IgD-negative memory B cell (primary cell): ENCODE data around the gene USE1. TPM values are rescaled to one million over a fixed set of nuclear protein-coding genes. Genes with fewer than 3 reads are reported as not detected.
A peak's percentile ranks its signal among the peaks of the same experiment; 100 is the strongest.

Experiments used
- H3K27ac Mint-ChIP-seq, 3 donors: one replicate each; pipeline ENCODE4 v1.8.0; 2020 to 2022; ENCODE audit warnings: mild to moderate bottlenecking in 3 of 3, mixed read lengths in 3 of 3, moderate library complexity in 1 of 3
- H3K27me3 Mint-ChIP-seq: one replicate; pipeline ENCODE4 v1.8.0; 2021; ENCODE audit warnings: mixed read lengths
- H3K36me3 Mint-ChIP-seq: one replicate; pipeline ENCODE4 v1.8.0; 2020; ENCODE audit warnings: mild to moderate bottlenecking, mixed read lengths
- H3K4me1 Mint-ChIP-seq, 3 donors: one replicate each; pipeline ENCODE4 v1.8.0; 2020 to 2022; ENCODE audit warnings: mixed read lengths in 3 of 3, mild to moderate bottlenecking in 1 of 3
- H3K4me3 Mint-ChIP-seq, 4 donors: one replicate each; pipeline ENCODE4 v1.8.0; 2020 to 2022; ENCODE audit warnings: mild to moderate bottlenecking in 4 of 4, mixed read lengths in 4 of 4, moderate library complexity in 3 of 4
- H3K9me3 Mint-ChIP-seq, 3 donors: one replicate each; pipeline ENCODE4 v1.8.0; 2020 to 2021; ENCODE audit warnings: mixed read lengths in 3 of 3, mild to moderate bottlenecking in 1 of 3
- polyA plus RNA-seq: library from polyadenylated mRNA; unstranded; fragments of 300-500 nt; fragmentation: Illumina TruSeq; gene quantifications from one replicate; pipeline ENCODE4 v1.2.3, GENCODE V29; 2021

Gene USE1
- polyA plus RNA-seq, 1 donor from 2014 or later: 52.5 TPM

- H3K27me3 Mint-ChIP-seq: no peaks in the 10 kb centered on the region
- H3K4me1 Mint-ChIP-seq: peaks cover 4 to 16% (median 13%) of the 10 kb centered on the region in 3 donors
- peak overlapping the region; percentile 88 to 97 (median 95) for H3K4me3 Mint-ChIP-seq
- peaks cover 10% of the 10 kb centered on the region for H3K36me3 Mint-ChIP-seq
- peak overlapping the region; percentile 97 to 99 (median 97) for H3K27ac Mint-ChIP-seq
- no peaks in the 10 kb centered on the region for H3K9me3 Mint-ChIP-seq
Measured at GRCh38 chr19:17214508-17215126, 540 bp upstream of the USE1 start.

- H3K27me3 Mint-ChIP-seq: no peaks in the 10 kb centered on the region
- peak overlapping the region in 2 of 3 donors; percentile 97 to 99 for H3K27ac Mint-ChIP-seq
- H3K36me3 Mint-ChIP-seq: peaks cover 10% of the 10 kb centered on the region
- H3K4me1 Mint-ChIP-seq: peaks cover 3 to 13% (median 9%) of the 10 kb centered on the region in 3 donors
- H3K4me3 Mint-ChIP-seq: peak overlapping the region; percentile 88 to 97 (median 95)
- H3K9me3 Mint-ChIP-seq: no peaks in the 10 kb centered on the region
Measured at GRCh38 chr19:17216058-17216670, 1.0 kb downstream of the USE1 start.

GRCh38 chr19:17219286-17219685, 4.1 kb downstream of the USE1 start:
- H3K4me3 Mint-ChIP-seq: peak overlapping the region in 2 of 4 donors; percentile 28 to 65
- H3K27me3 Mint-ChIP-seq: no peaks in the 10 kb centered on the region
- peak overlapping the region in 2 of 3 donors; percentile 63 to 89 for H3K27ac Mint-ChIP-seq

GRCh38 chr19:17220207-17220758, 5.1 kb downstream of the USE1 start:
- H3K4me3 Mint-ChIP-seq: peak overlapping the region in 2 of 4 donors; percentile 23 to 61

More at GRCh38 chr19:17219286-17219685, 4.1 kb downstream of the USE1 start:
- Mint-ChIP-seq H3K36me3 (peaks cover 10% of the 10 kb centered on the region), H3K9me3 (no peaks in the 10 kb centered on the region), H3K4me1 (peaks cover 3 to 8% (median 7%) of the 10 kb centered on the region in 3 donors)

GRCh38 chr19:17225053-17225452, 9.9 kb downstream of the USE1 start:
- peak overlapping the region in 1 of 3 donors; percentile 78 for H3K27ac Mint-ChIP-seq

More at GRCh38 chr19:17220207-17220758, 5.1 kb downstream of the USE1 start:
- Mint-ChIP-seq H3K9me3 (no peaks in the 10 kb centered on the region), H3K27ac (peak overlapping the region in 1 of 3 donors; percentile 19), H3K27me3 (no peaks in the 10 kb centered on the region), H3K36me3 (peaks cover 7% of the 10 kb centered on the region), H3K4me1 (peaks cover 0 to 2% (median under 1%) of the 10 kb centered on the region in 3 donors)

GRCh38 chr19:17226002-17226933, 11.1 kb downstream of the USE1 start, which contains the start of gene OCEL1:
TSS of gene OCEL1 (plus strand) at chr19:17226226. CDS start at chr19:17226248, 22 bp downstream.
- peaks cover 0 to 3% (median 3%) of the 10 kb centered on the region in 3 donors for H3K4me1 Mint-ChIP-seq
- H3K9me3 Mint-ChIP-seq: no peaks in the 10 kb centered on the region
- no peaks in the 10 kb centered on the region for H3K36me3 Mint-ChIP-seq
- peak within 1 kb of the TSS; percentile 84 to 98 (median 94) for H3K4me3 Mint-ChIP-seq
- H3K27me3 Mint-ChIP-seq: no peaks in the 10 kb centered on the region
- H3K27ac Mint-ChIP-seq: peak within 1 kb of the TSS; percentile 78 to 93 (median 93)

More at GRCh38 chr19:17225053-17225452, 9.9 kb downstream of the USE1 start:
- Mint-ChIP-seq H3K4me1 (peaks cover 0 to 3% (median 3%) of the 10 kb centered on the region in 3 donors), H3K27me3 (no peaks in the 10 kb centered on the region), H3K36me3 (no peaks in the 10 kb centered on the region), H3K4me3 (peak overlapping the region in 3 of 4 donors; percentile 43 to 93 (median 84)), H3K9me3 (no peaks in the 10 kb centered on the region)

- H3K4me1 Mint-ChIP-seq: peaks cover 0 to 3% (median 3%) of the 10 kb centered on the region in 3 donors
- H3K4me3 Mint-ChIP-seq: peak overlapping the region in 1 of 4 donors; percentile 84
- H3K36me3 Mint-ChIP-seq: no peaks in the 10 kb centered on the region
- H3K9me3 Mint-ChIP-seq: no peaks in the 10 kb centered on the region
- no peak overlapping the region for H3K27ac Mint-ChIP-seq
- H3K27me3 Mint-ChIP-seq: no peaks in the 10 kb centered on the region
Measured at GRCh38 chr19:17227798-17228367, 12.7 kb downstream of the USE1 start.

GRCh38 chr19:17229890-17230289, 14.7 kb downstream of the USE1 start:
- H3K27ac Mint-ChIP-seq: no peak overlapping the region
- peaks cover 3 to 6% (median 4%) of the 10 kb centered on the region in 3 donors for H3K4me1 Mint-ChIP-seq
- H3K27me3 Mint-ChIP-seq: no peaks in the 10 kb centered on the region
- no peaks in the 10 kb centered on the region for H3K9me3 Mint-ChIP-seq
- H3K4me3 Mint-ChIP-seq: peak overlapping the region in 1 of 4 donors; percentile 43
- H3K36me3 Mint-ChIP-seq: no peaks in the 10 kb centered on the region

GRCh38 chr19:17232258-17232657, 17.1 kb downstream of the USE1 start:
- peaks cover 0 to 4% (median 3%) of the 10 kb centered on the region in 3 donors for H3K4me1 Mint-ChIP-seq
- no peak overlapping the region for H3K27ac Mint-ChIP-seq
- H3K9me3 Mint-ChIP-seq: no peaks in the 10 kb centered on the region
- H3K36me3 Mint-ChIP-seq: no peaks in the 10 kb centered on the region
- peak overlapping the region in 1 of 4 donors; percentile 50 for H3K4me3 Mint-ChIP-seq
- no peaks in the 10 kb centered on the region for H3K27me3 Mint-ChIP-seq

- peak overlapping the region; percentile 72 to 90 (median 85) for H3K4me3 Mint-ChIP-seq
- H3K27ac Mint-ChIP-seq: no peak overlapping the region
- H3K4me1 Mint-ChIP-seq: peaks cover 0 to 4% (median 3%) of the 10 kb centered on the region in 3 donors
- no peaks in the 10 kb centered on the region for H3K27me3 Mint-ChIP-seq
- no peaks in the 10 kb centered on the region for H3K9me3 Mint-ChIP-seq
- no peaks in the 10 kb centered on the region for H3K36me3 Mint-ChIP-seq
Measured at GRCh38 chr19:17234911-17235299, 19.7 kb downstream of the USE1 start.

GRCh38 chr19:17235300-17235970, 20.3 kb downstream of the USE1 start:
- Mint-ChIP-seq H3K36me3 (no peaks in the 10 kb centered on the region), H3K9me3 (no peaks in the 10 kb centered on the region), H3K27ac (no peak overlapping the region)

GRCh38 chr19:17235971-17236777, 21.0 kb downstream of the USE1 start:
- Mint-ChIP-seq H3K36me3 (no peaks in the 10 kb centered on the region), H3K9me3 (no peaks in the 10 kb centered on the region), H3K4me3 (peak overlapping the region in 3 of 4 donors; percentile 34 to 83 (median 49)), H3K4me1 (peaks cover 0 to 8% (median 3%) of the 10 kb centered on the region in 3 donors), H3K27ac (no peak overlapping the region), H3K27me3 (no peaks in the 10 kb centered on the region)

More at GRCh38 chr19:17235300-17235970, 20.3 kb downstream of the USE1 start:
- Mint-ChIP-seq H3K4me1 (peaks cover 0 to 4% (median 3%) of the 10 kb centered on the region in 3 donors), H3K4me3 (peak overlapping the region; percentile 72 to 90 (median 85)), H3K27me3 (no peaks in the 10 kb centered on the region)
